Measurements from ENCODE around the gene ARMH4.

- TF ChIP-seq CTCF (IDR thresholded peaks at IDR 0.05) (no peak), POLR2A (IDR thresholded peaks at IDR 0.05) (no peak)
These were observed 6.1 kb downstream of the ARMH4 start for GRCh38 chr14:58145936-58146335.

All from esophagus squamous epithelium (tissue), 4 donors.